Measurements from ENCODE around the gene RAPGEF1. TPM values are rescaled to one million over a fixed set of nuclear protein-coding genes. Genes with fewer than 3 reads are reported as not detected.
A peak's percentile ranks its signal among the peaks of the same experiment; 100 is the strongest.

The RAPGEF1 gene
- total and polyA plus RNA-seq, 2 of the 13 experiments (the other 11 are each of a cell fraction or from before 2014, with no cell fraction given): 21.2 to 38.9 TPM

DNA sequence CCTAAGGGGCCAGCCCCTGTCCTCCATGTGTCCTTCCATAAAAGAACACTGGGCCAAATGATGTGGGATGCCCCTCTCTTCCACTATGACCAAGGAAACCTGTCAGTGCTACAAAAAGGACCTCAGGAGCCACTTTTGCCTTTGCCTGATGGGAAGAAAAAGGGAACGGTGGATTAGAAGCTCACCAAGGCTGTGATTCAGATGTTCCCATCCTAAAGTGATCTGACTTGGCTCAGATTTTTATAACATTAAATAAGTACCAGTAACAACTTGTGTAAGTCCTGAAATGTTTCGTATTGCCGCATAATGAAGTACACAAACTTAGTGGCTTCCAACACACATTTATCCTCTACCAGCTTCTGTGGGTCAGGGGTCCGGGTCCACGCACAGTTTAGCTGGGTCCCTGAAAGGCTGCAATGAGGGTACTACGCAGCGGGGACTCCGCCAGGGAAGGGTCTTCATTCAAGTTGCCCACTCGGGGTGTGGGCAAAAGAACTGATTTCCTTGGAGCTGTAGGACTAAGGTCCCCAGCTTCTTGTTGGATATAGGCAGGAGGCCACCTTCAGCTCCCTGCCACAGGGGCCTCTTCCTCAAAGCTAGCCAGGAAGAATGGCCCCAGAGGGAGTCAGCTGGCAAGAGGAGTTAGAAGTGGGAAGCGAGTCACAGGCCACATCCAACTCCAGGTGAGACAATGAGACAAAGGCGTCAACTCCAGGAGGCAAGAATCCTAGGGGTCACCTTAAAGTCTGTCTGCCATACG lies 60.4 kb downstream of the RAPGEF1 start (continued):
- TF ChIP-seq, protein P1, sequence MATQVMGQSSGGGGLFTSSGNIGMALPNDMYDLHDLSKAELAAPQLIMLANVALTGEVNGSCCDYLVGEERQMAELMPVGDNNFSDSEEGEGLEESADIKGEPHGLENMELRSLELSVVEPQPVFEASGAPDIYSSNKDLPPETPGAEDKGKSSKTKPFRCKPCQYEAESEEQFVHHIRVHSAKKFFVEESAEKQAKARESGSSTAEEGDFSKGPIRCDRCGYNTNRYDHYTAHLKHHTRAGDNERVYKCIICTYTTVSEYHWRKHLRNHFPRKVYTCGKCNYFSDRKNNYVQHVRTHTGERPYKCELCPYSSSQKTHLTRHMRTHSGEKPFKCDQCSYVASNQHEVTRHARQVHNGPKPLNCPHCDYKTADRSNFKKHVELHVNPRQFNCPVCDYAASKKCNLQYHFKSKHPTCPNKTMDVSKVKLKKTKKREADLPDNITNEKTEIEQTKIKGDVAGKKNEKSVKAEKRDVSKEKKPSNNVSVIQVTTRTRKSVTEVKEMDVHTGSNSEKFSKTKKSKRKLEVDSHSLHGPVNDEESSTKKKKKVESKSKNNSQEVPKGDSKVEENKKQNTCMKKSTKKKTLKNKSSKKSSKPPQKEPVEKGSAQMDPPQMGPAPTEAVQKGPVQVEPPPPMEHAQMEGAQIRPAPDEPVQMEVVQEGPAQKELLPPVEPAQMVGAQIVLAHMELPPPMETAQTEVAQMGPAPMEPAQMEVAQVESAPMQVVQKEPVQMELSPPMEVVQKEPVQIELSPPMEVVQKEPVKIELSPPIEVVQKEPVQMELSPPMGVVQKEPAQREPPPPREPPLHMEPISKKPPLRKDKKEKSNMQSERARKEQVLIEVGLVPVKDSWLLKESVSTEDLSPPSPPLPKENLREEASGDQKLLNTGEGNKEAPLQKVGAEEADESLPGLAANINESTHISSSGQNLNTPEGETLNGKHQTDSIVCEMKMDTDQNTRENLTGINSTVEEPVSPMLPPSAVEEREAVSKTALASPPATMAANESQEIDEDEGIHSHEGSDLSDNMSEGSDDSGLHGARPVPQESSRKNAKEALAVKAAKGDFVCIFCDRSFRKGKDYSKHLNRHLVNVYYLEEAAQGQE (IDR thresholded peaks at IDR 0.05; ENCODE audit: borderline replicate concordance in 1 of 2, low read depth in 1 of 2, low read length in 2 of 2): no peak
- TF ChIP-seq ZBTB42 (CRISPR knock-in tag; IDR thresholded peaks at IDR 0.05): no peak

DNA sequence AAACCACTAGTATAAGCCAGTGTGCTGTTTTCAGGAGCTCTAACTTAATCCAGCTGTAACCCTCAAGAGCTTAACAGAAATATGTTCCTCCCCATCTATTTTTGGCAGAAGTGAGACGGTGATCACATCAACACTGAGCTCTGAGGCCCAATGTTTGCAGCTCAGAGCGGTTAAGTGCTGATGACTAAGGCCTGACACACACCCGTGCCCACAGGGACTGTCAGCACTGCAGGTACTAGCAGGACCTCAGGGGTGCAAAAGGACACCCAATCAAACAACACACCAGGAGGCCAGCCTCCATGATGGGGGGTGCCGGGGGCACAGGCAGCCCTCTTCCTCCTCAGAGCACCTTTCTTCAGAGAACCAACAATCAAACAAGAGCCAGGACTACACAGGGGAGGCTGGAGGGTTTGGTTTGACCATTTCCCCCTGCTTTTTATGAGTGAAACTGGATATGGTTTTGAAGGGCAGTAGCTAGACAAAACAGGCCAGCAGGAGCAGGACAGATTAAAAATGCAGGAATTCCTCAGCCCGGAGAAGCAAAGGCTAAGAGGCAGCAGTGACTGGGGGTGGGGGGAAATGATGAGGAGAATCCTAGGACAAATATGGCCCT lies 61.3 kb downstream of the RAPGEF1 start:
- DNase-seq (ENCODE audit: low spot score) (peak; percentile 56), ATAC-seq (peak; percentile 89), FAIRE-seq (peak; percentile 28)
- no peak overlapping the region for H3K4me3 ChIP-seq (replicated peaks in 1 of 3; ENCODE audit: insufficient read depth in 1 of 3, low read depth in 2 of 3, low read length in 3 of 3)
- BruUV-seq (replicated peaks): no TSS peak
- no peaks in the 10 kb centered on the region for H3K36me3 ChIP-seq (replicated peaks in 1 of 2; ENCODE audit: control insufficient read depth in 1 of 2, insufficient read depth in 2 of 2, low read length in 2 of 2)
- no peaks in the 10 kb centered on the region; the same call in 1 of the 2 replicates for H4K20me1 ChIP-seq (ENCODE audit: insufficient read depth, low read length)
- 54% methylated on average over 2 of the region's 5 CpGs for WGBS (ENCODE audit: low lambda C conversion rate)
- H3K4me1 ChIP-seq (ENCODE audit: insufficient read depth, low read length): peaks cover 61% of the 10 kb centered on the region
- H3K9me3 ChIP-seq (ENCODE audit: low read length): no peaks in the 10 kb centered on the region
- H3K9ac ChIP-seq (ENCODE audit: insufficient read depth, low read depth, low read length): no peak overlapping the region
- peaks cover 23% of the 10 kb centered on the region for H3K79me2 ChIP-seq (ENCODE audit: insufficient read depth, low read length)
- ChIA-PET CTCF (ENCODE audit: low intra/inter-chr PET ratio, low total read pairs) (interaction anchor here (2.0 kb wide), 1 partner anchor 61 kb away, joined by 12 read pairs; the partner anchor contains the start of gene RAPGEF1), POLR2A (interaction anchor here (3.4 kb wide), 1 partner anchor 72 kb away, joined by 12 read pairs; no protein-coding TSS in a partner anchor)
- no peak overlapping the region for H3K27ac ChIP-seq (ENCODE audit: extremely low read length, insufficient read depth, low read length)
- intact Hi-C loops (cut with micrococcal nuclease; ENCODE audit: unreplicated experiment): no loop called here
- peak overlapping the region; percentile 48 for H3K4me2 ChIP-seq (ENCODE audit: low read depth, low read length)
- no peak overlapping the region for H2AFZ ChIP-seq (ENCODE audit: low read length)
- in situ Hi-C loops (cut with HindIII; ENCODE audit: extremely low pct_ligation_motif_present, low pct_unique_long_range_greater_than_20kb): no loop called here
- H3K27me3 ChIP-seq (ENCODE audit: control insufficient read depth in 1 of 2, insufficient read depth in 2 of 2, low read length in 2 of 2): no peaks in the 10 kb centered on the region
- TF ChIP-seq ARNT (IDR thresholded peaks at IDR 0.05): no peak
- TF ChIP-seq POGZ (CRISPR knock-in tag; IDR thresholded peaks at IDR 0.05): no peak
- no peak for TF ChIP-seq ZNF563 (CRISPR knock-in tag; IDR thresholded peaks at IDR 0.05)
- no peak for TF ChIP-seq EED (CRISPR knock-in tag; IDR thresholded peaks at IDR 0.05)
- TF ChIP-seq KAT2B (IDR thresholded peaks at IDR 0.05; ENCODE audit: borderline replicate concordance, low read depth, low read length): no peak
- TF ChIP-seq SRF (IDR thresholded peaks at IDR 0.05; ENCODE audit: low read depth, low read length): no peak
- TF ChIP-seq XRCC5 (optimal IDR thresholded peaks at IDR 0.05; ENCODE audit: low read length): peak; percentile 34
- no peak for TF ChIP-seq LCORL (IDR thresholded peaks at IDR 0.05)
- peak; percentile 55; the same call in 1 of the 2 replicates for TF ChIP-seq LCORL (CRISPR knock-in tag; IDR thresholded peaks at IDR 0.05)
- 0 out of 2 replicates have a peak, but pooled peaks have one; percentile 22 for TF ChIP-seq KAT8 (CRISPR knock-in tag; IDR thresholded peaks at IDR 0.05)
- TF ChIP-seq IRF2 (CRISPR knock-in tag; IDR thresholded peaks at IDR 0.05): 0 out of 2 replicates have a peak, but pooled peaks have one; percentile 27
- 0 out of 2 replicates have a peak, but pooled peaks have one; percentile 22 for TF ChIP-seq HDAC1 (CRISPR knock-in tag; IDR thresholded peaks at IDR 0.05)
- TF ChIP-seq THAP9 (CRISPR knock-in tag; IDR thresholded peaks at IDR 0.05; ENCODE audit: borderline replicate concordance): no peak
- TF ChIP-seq ZNF841 (CRISPR knock-in tag; IDR thresholded peaks at IDR 0.05; ENCODE audit: borderline replicate concordance): no peak
- TF ChIP-seq ZNF816 (CRISPR knock-in tag; IDR thresholded peaks at IDR 0.05; ENCODE audit: borderline replicate concordance): no peak
